MM.1S (cell line): ENCODE results near the gene SDCBP2.

Source experiments
- CTCF ChIP-seq: fragments of 300-600 bp; sonication (generic); IDR thresholded peaks from 2 replicates; pipeline ENCODE4 v1.5.1; 2016; ENCODE audit warnings: antibody characterized with exemption, low read length, mixed read lengths
- EZH2 ChIP-seq: fragments of 300-600 bp; sonication (generic); optimal IDR thresholded peaks from 2 replicates; pipeline ENCODE3; 2017; ENCODE audit warnings: low read depth, mild to moderate bottlenecking, antibody characterized with exemption, low read length, mixed read lengths
- EZH2phosphoT487 ChIP-seq: fragments of 300-600 bp; sonication (generic); IDR thresholded peaks from 2 replicates; pipeline ENCODE4 v1.6.1; 2018; ENCODE audit warnings: antibody characterized with exemption, low read length

DNA sequence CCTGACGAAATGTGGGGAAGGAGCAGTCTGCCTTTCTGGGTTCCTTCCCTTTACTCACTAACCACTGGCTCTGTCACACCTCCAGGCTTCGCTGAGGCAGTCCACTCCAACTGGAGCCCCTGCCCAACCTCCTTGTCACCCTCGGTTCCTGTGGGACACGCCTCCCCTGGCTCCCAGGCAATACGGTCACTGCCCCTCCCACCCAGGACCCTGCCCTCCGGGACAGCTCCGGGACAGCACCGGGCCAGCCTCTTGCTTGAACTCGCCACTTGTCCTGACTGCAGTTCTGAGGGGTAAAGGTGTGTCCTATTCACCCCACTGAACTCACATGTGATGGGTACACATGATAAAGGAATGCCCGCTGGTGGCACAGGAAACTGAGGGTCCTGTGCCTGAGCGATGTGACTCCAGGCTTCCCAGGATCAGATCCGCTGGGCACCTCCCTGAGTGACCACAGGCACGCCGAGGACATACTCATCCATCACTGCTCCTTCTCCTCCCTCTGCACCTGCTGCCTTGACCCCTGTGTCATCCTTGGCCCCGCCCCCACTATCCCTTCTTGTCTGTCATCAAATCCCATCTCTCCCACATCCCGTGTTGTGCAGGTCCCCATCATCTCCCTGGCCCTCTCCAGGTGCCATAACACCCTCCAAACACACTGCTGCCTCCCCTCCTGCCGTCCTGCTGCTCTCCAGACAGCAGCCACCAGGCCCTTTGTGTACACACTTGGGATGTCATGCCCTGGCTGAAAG is 7.9 kb downstream of the SDCBP2 start:
- TF ChIP-seq EZH2phosphoT487 (no peak), CTCF (no peak), EZH2 (no peak)
